NOMO-1 treated with DMSO at 0.1 percent for 48 hours (cell line): ENCODE data around the gene ARNT2.

ENCODE experiments used
- DNase-seq: peaks from one replicate; lab custom pipeline; 2025; ENCODE audit not compliant: unreplicated experiment; lab: John Stamatoyannopoulos, UW

ARNT2 gene

DNA sequence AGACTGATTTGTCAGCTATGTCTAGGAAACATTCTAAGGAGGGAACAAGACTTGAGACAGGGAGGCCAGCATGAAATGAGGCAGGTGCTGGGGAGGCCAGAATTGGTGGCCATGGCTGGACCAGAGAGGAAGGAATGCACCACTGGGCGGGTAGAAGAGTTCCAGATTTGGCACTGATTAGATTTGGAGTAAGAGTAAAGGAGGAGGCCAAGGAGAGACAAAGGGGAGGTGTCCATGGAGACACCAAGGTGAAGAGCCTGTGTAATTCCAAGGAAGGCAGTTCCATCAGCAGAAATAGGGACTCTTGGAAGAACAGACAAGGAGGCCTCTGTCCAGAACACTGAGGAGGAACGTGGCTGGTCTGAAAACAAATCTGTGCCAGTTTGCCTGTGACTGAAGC lies 1.8 kb downstream of the ARNT2 start:
- DNase-seq = no peak

DNA sequence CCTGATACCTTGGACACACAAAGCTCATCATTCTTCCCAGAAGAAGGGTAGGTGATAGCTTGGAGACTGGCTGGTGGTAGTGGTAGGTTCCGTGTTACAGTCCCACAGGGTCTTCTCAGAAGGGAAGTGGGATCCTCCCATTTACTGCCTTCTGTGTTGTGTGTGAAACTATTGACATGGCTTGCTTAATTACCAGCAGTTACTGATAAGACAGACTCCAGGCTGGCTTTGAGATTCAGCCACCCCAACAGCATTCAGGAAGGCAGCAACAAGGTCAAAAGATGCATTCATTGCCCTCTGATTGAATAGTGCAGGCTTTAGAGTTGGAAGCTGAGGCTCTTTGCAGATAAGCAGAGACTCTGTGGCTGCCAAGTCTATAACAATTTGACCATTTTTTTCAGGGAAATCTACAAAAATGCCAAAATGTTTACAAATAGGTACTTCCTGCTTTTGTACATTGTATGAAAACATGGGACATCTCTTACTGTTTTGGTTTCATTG lies 7.7 kb downstream of the ARNT2 start:
- no peak for DNase-seq

DNA sequence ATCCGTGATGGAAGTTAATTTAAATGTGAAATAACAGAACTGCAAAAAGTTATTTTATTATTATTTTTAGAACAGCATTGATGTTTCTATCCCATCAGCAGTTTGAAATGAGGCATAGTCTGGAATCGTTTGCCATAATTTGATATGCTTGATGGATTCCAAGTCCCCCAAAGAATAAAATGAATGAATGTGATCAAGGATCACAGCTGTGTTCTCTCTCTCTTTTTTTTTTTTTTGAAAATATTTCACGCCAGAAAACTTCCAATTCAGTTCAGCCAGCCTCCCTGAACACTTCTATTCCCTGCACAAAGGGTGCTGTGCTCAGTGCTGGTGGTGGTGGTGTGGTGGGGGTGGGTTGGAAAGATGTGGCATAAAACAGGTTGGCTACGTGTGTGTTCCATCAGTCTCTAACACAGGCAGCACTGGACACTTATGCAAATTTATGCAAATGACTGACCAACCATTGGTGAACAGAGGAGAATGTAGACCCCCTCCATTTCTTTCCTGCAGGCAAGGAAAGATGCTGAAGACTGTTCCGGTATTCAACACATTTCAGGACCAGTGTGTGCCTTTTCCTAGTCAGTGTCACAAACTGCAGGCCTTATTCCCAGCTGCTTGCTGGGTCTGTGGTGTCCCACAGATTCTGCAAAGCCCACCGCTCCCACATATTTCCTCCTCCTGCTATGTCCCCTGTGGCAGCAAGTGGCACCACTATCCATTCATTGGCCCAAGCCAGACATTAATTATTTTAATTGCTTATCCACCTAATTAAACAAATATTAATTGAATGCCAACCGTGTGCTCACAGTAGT lies 10.6 kb downstream of the ARNT2 start:
- DNase-seq = no peak

DNA sequence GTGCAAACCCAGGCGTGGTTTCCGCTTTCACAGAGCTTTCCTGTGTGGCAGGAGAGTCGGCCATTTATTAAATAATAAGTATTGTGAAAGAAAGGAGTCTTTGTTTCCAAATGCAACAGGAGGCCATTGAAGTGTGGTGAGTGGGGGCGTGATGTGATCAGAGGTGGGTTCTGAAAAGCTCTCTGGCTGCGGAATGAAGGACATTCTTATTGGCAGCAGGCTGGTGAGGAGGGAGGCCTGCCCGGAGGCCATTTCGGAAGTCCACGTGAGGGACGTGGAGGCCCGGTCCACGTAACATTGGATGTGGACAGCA lies 11.1 kb downstream of the ARNT2 start:
- DNase-seq = no peak

DNA sequence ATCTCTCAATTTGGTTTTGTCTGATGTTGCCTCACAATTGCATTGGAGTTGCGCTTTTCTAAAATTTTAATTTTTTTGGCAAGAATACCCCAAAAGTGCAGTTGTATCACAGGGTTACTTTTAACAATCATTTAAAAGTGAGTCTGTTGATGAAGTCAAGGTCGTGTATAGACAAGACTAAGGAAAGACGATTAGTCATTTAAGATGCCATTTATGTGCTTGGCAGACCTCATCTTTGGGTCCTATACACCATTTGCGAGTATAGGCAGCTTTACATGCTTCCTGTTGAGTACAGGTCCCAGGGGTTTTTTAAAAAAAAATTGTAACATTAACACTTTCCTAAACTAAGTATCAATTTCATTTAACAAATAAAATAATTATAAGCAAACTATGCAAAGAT lies 12.5 kb downstream of the ARNT2 start:
- no peak for DNase-seq

DNA sequence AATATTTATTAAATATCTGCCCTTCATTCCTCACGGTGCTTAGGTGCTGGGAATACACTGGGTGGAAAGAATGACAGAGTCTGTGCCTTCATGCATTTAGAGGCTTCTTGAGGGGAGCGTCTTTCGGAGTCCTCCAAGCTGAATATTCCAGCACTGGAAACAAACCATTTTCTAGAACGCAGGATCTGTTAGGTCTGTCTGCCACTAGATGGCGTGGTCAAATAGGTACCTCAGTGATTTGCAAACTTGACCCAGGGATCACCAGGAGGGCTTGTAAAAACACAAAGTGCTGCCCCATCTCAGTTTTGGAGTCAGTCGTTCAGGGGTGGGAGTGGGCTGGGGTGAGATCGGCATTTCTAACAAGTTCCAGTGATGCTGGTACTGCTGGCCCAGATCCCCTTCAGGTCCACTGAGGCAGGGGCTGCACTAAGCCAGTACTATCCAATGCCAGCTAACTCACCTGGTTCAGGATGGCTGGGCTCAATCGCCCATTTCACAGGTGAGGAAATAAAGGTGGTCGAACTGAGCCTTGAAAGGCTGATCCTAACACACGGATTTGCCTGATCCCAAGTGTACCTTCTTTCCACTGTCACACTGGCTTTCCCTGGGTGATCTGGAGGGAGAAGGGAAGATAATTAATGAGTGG lies 14.8 kb downstream of the ARNT2 start:
- DNase-seq = peak; percentile 27

DNA sequence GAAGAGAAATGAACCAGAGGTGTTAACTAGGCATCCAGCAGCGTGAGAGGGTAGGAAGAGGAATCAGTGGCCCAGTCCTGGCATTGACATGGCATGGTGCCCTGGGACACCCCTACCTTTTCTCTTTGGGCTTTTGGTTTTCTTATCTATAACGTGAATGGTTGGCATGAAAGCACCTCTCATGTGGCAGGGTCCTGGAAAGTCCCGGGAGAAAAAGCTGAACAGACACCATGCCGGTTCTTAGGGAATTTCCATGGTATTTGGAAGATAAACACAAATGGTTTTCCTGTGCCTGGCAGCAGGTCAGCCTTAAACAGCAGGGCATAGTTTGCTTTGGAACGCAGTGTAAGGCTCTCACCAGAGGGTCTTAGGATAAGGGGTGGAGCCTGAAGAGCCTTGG lies 15.4 kb downstream of the ARNT2 start:
- DNase-seq = no peak

DNA sequence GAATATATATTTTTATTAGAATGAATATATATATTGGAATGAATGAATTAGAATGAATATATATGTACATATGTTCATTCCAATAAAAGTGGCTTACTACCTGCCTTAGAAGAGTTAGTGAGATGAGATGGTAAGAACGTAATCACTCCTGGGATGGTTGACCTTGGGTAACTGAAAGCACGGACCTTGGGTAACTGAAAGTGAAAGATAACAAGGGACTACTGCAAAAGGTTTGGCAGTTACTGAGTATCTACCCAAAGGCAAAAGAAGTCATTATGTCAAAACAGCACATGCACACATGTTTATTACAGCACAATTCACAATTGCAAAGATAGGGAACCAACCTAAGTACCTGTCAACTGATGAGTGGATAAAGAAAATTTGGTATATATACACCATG lies 16.5 kb downstream of the ARNT2 start:
- no peak for DNase-seq

DNA sequence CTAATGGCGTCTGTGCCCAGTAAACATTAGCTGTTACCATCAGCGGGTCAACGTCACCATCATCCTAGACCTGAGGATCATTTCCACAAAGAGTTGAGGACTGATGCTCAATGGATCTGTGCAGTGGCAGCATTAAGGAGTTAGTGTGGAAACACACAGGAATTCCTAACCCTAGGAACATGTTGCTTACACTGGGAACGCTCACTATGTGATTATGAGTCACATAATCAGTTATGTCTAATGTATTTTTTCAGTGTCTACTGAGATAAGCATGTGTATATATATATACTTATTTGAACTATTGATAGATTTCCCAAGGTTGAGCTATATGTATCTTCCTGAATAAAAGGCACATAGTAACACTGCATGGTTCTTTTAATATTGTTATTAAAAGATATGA lies 19.0 kb downstream of the ARNT2 start:
- no peak for DNase-seq

DNA sequence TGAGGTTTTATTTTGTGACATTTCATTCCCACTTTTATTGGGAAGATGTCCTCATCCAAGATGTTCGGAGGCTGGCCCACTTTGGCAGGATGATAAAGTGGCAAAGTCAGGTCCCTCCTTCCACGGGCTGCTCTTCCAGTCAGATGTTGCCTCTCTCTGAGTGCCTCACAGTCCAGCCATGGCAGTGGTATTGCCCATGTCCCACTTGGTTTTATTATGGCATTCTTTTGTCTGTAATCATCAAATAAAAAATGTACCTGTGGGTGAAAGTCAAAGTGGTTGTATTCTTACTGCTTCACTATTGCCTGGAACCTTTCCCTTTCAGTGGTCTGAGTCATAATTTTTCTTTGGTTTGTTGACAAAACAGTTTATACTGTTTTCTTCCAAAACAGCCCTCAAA lies 20.2 kb downstream of the ARNT2 start:
- no peak for DNase-seq

DNA sequence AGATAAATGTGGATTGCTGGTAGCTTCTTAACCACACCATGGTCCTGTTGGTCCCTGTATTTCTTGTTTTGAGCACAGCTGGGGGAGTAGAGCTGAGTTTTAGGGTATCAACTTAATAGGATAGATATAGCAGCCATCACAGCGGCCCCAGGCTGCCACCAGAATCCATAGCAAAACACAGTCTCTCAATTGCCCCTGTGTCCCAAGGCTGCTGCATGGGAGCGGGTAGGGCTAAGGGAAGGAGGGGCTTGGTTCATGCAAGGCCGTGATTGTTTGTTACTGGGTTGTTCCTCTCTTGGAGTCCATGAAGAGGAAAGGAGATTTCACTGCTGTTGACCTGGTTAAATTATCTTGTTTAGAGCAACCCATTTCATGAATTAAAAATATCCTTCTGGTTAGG lies 22.1 kb downstream of the ARNT2 start:
- DNase-seq = no peak

DNA sequence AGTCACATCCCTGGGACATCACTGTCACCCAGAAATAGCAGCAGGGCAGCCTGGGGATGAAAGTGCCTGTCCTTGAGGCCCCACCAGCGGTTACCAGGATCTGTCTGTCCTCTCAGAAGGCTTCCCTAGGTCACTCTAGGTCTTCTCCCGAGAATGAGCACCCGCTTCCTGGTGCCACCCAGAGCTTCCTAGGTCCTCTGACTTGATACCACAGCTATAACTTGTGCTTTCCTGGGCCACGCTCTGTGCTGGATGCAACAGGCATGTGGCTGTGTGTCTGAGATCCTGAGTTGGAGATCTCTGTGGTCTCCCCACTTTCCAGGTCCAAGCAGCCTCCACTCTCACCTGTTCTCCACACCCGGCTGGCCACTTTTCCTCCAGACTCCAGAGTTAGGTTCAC lies 25.8 kb downstream of the ARNT2 start:
- DNase-seq = no peak

DNA sequence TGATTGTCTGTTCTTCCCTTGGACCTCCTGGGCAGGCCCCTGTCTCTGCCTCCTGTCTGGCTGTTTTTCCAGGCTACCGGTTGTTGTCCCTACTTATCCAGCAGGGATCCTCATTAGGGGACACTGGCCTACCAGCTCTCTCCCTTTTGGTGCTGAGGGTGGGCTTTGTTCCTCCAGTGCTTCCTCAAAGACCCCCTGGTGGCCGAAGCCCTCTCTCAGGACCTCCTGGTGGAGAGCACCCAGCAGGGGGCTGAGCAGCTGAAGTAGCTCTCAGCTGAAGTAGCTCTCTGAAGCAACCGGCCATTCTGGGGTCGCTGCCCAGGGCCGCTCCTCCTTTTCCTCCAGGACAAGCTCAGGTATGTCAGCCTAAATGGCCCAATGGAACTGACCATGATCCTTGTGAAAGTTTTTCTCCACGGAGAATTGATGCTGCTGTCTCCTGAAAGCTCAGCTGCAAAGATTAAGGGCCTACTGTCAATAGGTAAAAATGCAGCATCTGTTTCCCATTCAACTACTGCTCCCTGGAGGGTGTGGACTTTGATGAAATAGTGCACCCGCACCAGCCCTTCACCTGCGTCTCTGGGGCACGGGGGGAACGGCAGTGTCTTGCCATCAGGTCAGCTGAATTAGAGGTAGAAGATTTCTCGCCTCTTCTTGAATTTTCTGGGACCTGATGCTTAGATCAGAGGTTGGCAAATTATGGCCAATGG lies 27.6 kb downstream of the ARNT2 start:
- no peak for DNase-seq

DNA sequence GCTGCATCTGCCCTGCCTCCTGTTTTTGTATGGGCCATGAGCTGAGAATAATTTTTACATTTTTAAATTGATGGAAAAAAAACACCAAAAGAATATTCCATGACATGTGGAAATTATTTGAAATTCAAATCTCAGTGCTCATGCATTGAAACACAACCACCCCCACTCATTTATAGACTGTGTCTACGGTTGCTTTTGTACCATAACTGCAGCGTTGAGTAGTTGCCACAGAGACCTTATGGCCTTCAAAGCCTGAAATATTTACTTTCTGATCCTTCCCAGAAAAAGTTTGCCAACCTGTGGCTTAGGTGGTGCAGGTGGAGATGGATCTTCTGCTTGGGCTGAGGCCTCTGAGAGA lies 28.1 kb downstream of the ARNT2 start:
- DNase-seq = no peak

DNA sequence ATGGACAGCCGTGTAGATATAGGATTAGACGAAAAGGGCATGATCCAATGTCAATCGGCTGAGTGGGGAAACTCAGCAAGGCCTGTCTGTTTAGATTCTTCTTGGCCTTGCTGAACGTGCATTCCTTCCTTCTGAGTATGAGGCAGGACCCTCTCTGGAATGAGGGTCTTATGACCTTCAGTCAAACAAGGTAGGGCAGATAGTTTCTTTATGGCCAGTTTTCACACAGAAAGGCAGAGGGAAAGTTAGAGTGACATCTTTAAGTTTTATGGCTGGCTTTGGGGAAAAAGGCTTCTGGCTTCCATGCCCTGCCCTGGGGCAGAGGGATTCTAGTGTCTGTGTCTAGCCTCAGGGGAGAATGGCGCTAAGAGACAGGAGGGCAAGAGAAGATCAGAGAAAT lies 29.7 kb downstream of the ARNT2 start:
- no peak for DNase-seq

DNA sequence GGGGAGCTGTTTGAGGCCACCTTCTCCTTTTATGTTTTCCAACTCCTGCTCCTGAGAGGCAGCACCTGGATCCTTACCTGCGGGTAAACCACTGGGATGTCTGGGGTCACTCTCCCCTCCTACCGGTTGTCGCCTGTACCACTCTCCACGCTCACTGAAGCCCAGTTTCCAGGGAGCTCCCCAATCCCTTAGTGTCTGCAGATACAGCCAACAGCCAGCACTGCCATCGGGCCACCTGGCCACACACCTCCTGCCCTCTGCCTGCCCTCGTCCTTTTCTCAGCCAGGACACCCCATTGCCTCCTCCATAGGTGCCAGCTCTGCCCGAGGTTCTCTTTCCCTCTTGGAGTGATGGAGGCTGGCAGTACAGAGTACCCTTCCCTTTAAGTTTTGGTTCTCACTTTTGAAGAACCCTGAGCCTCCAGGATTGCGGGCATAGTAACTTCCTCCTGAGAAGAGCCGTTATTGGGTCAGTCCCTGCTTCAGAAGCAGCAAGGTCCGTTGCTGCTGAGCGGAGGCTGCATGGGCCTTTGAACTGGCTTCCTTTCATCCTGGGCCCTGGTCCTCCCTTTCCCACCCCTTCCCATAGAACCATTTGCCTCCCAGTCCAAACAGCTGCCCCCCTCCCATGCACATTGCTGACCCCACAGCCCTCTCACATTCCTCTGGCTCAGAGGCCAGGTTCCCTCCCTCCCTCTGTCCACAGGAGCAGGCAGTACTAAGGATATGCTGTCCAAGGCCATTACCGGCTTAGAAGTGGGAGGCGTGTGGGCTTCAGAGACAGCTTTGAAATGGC lies 30.9 kb downstream of the ARNT2 start:
- peak; percentile 52 for DNase-seq

DNA sequence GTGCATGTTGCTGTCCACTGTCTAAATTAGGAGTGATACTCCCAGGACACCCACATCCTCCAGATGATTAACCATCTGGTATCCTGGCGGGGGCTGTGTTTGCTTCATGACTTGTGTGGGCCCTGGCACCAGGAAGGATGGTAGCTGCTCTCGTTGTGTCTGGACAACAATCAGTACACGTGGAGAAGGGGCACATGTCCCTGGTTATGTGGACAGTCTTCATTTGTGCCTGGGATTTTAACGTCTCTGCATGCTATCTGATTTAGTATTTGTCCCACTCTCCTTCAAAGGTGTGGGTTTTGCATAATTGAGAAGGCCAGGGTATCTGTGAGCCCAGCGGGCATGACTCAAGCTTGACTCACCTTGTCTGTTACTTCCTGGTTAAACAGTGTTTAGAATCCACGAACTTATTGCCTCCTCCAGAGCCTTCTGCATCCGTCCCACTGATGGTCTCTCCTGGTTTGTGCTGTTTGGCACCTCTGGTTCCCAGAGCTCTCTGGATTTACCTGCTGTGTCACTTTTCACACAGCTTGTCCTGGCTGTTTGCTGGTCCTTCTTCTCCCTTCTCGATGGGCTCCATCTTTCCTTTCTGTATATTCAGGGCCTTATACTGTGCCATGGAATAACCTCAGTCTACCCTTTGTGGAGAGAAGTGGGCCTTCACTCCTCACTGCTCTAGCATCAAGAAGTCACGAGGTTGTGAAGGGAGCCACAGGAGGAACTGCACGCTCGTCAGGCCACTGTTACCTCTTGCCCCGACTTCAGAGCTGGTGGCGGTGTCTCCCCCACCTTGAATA lies 32.5 kb downstream of the ARNT2 start:
- no peak for DNase-seq

DNA sequence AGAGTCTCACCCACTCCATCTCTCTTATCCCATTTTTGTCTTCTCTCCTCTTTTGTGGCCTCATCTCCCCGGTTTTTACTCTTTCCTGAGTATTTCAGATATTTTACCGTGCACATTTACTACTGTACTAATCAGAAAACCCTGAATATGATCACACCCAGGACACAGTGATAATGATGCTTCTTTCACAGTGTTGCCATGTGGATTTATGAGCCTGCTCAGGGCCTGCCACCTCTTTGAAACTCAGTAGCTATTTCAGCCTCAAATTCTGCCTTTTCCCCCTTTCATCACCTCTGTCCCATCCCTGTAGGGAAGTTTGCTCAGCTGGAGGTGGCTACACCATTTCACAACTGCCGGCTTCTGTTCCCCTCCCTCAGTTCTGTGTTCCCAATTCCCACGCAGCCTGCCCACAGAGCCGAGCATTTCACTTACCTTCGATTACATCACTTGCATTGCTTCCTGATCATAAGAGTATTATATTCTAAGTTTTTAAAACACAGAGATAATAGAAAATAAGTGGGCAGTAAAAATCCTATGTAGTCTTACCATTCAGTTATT lies 33.2 kb downstream of the ARNT2 start:
- no peak for DNase-seq

DNA sequence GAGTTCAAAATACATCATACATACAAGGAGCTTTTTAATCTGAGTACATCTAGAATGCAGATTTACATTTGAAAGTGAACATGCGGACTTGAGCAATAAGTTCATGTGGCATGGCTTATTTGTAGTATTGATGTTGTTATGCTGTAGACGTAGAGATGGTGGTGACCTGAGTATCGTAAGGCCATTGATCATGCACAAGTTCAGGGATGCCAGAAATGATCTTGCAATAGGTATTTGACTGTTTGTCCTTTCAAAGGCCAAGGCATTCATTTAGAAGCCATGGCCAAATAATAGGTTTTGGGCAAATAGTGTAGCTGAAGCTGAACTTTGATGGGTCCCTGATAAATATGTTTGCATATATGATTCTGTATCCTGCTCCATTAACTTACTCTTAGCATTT lies 35.0 kb downstream of the ARNT2 start:
- DNase-seq = no peak

DNA sequence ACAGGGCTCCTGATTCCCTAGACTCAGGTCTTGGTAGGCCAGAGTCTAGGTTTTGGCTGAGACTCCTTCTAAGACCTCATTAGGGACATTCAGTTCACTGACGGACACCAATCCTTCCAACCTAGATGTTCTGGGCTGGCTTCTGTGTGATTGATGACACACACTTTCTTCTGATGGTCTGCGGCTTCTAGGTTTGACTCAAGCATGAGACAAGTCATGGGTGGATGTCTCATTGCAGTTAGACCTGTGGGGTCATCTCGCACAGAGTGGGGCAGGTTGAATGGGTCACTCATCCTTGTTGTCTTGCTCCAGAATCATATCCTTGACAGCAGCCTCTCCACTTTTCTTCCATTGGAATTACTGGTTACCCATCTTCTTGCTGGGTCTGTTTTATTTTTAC lies 35.8 kb downstream of the ARNT2 start:
- no peak for DNase-seq
